Neural cell (in vitro differentiated cells): ENCODE data around the gene WWC1. TPM values are rescaled to one million over a fixed set of nuclear protein-coding genes. Genes with fewer than 3 reads are reported as not detected.

Experiments used
- H2AFZ ChIP-seq: fragments of 200-600, 300-800 bp; sonication (generic), shearing (Covaris generic); 2 replicates; pipeline ENCODE4 v1.6.0; 2014; ENCODE audit warnings: low read depth, mild to moderate bottlenecking, antibody characterized with exemption, low read length, moderate library complexity
- H3F3A ChIP-seq: fragments of 200-600 bp; shearing (Covaris generic); 2 replicates; pipeline ENCODE4 v1.6.1; 2016; ENCODE audit warnings: mild to moderate bottlenecking, moderate library complexity, mixed read lengths, antibody characterized with exemption, low read length; ENCODE audit not compliant: insufficient read depth, poor library complexity, severe bottlenecking
- H3K27ac ChIP-seq: fragments of 200-600, 300-800 bp; sonication (generic), shearing (Covaris generic); 2 replicates; pipeline ENCODE4 v1.5.1; 2014; ENCODE audit warnings: mild to moderate bottlenecking, low read length, moderate library complexity
- H3K27me3 ChIP-seq: fragments of 300-800, 200-600 bp; sonication (generic), shearing (Covaris generic); 2 replicates; pipeline ENCODE4 v1.6.0; 2014; ENCODE audit warnings: mild to moderate bottlenecking, low read depth, low read length, moderate library complexity; ENCODE audit not compliant: insufficient read depth
- H3K36me3 ChIP-seq: fragments of 300-800, 200-600 bp; sonication (generic), shearing (Covaris generic); 2 replicates; pipeline ENCODE4 v1.5.1; 2014; ENCODE audit warnings: mild to moderate bottlenecking, antibody characterized with exemption, low read length, moderate library complexity; ENCODE audit not compliant: insufficient read depth
- H3K4me2 ChIP-seq: fragments of 300-800, 200-600 bp; sonication (generic), shearing (Covaris generic); 2 replicates; pipeline ENCODE4 v1.6.0; 2014; ENCODE audit warnings: mild to moderate bottlenecking, low read length
- H3K4me3 ChIP-seq: fragments of 300-800, 200-600 bp; sonication (generic), shearing (Covaris generic); 2 replicates; pipeline ENCODE4 v1.5.1; 2014; ENCODE audit warnings: mild to moderate bottlenecking, low read length, moderate library complexity
- H3K79me2 ChIP-seq: fragments of 200-600 bp; shearing (Covaris generic); replicated peaks from 2 replicates; pipeline ENCODE4 v1.6.0; 2014; ENCODE audit warnings: mild to moderate bottlenecking, low read length, moderate library complexity; ENCODE audit not compliant: insufficient read depth
- H3K9ac ChIP-seq: fragments of 300-800, 200-600 bp; sonication (generic), shearing (Covaris generic); 2 replicates; pipeline ENCODE4 v1.6.1; 2016; ENCODE audit warnings: mild to moderate bottlenecking, low read length, mixed read lengths
- H3K9me2 ChIP-seq: fragments of 200-600 bp; shearing (Covaris generic); 2 replicates; pipeline ENCODE4 v1.6.1; 2016; ENCODE audit warnings: mild to moderate bottlenecking, low read length, mixed read lengths; ENCODE audit not compliant: insufficient read depth
- H3K9me3 ChIP-seq: fragments of 200-600, 300-800 bp; sonication (generic), shearing (Covaris generic); 2 replicates; pipeline ENCODE4 v1.6.1; 2016; ENCODE audit warnings: mild to moderate bottlenecking, mixed run types, low read length, moderate library complexity, mixed read lengths
- H4K20me1 ChIP-seq: fragments of 200-600 bp; shearing (Covaris generic); 2 replicates; pipeline ENCODE4 v1.6.1; 2016; ENCODE audit warnings: mild to moderate bottlenecking, mixed run types; ENCODE audit not compliant: insufficient read depth
- CTCF ChIP-seq: fragments of 450-650 bp; IDR thresholded peaks from 2 replicates; pipeline ENCODE4 v1.5.1; 2014; ENCODE audit warnings: antibody characterized with exemption, mild to moderate bottlenecking, moderate library complexity; ENCODE audit not compliant: poor library complexity, severe bottlenecking
- EP300 ChIP-seq: fragments of 450-650 bp; conservative IDR thresholded peaks from 2 replicates; pipeline ENCODE4 v1.6.1; 2014; ENCODE audit warnings: antibody characterized with exemption, mild to moderate bottlenecking, moderate library complexity; ENCODE audit not compliant: poor library complexity, severe bottlenecking
- EZH2 ChIP-seq: fragments of 200-600, 300-800 bp; shearing (Covaris generic), sonication (generic); IDR thresholded peaks from 2 replicates; pipeline ENCODE4 v1.6.1; 2014; ENCODE audit warnings: antibody characterized with exemption, low read length, borderline replicate concordance, mild to moderate bottlenecking; ENCODE audit not compliant: insufficient read depth, poor library complexity, severe bottlenecking
- MXI1 ChIP-seq: fragments of 450-650 bp; conservative IDR thresholded peaks from 2 replicates; pipeline ENCODE4 v1.6.1; 2014; ENCODE audit warnings: antibody characterized with exemption, mild to moderate bottlenecking; ENCODE audit not compliant: poor library complexity, severe bottlenecking
- POLR2AphosphoS5 ChIP-seq: IDR thresholded peaks from 2 replicates; pipeline ENCODE4 v1.6.1; 2012
- RAD21 ChIP-seq: fragments of 450-650 bp; conservative IDR thresholded peaks from 2 replicates; pipeline ENCODE4 v1.6.1; 2014; ENCODE audit warnings: antibody characterized with exemption, mild to moderate bottlenecking, moderate library complexity
- REST ChIP-seq: IDR thresholded peaks from 2 replicates; pipeline ENCODE4 v1.6.1; 2012; ENCODE audit warnings: borderline replicate concordance
- SMC3 ChIP-seq: fragments of 450-650 bp; conservative IDR thresholded peaks from 2 replicates; pipeline ENCODE4 v1.6.1; 2014; ENCODE audit warnings: antibody characterized with exemption, mild to moderate bottlenecking, moderate library complexity; ENCODE audit not compliant: poor library complexity
- TAF1 ChIP-seq: IDR thresholded peaks from 2 replicates; pipeline ENCODE4 v1.6.1; 2012; ENCODE audit warnings: low read depth
- polyA plus RNA-seq: library from polyadenylated mRNA; depleted of rRNA; stranded (reverse); fragments of >200 nt; gene quantifications from 2 replicates; pipeline ENCODE4 v1.2.3, GENCODE V29; 2014

Gene WWC1
- polyA plus RNA-seq, 1 donor from 2014 or later: 0.97 TPM

- Histone ChIP-seq H3K9me2 (no peaks in the 10 kb centered on the region), H3K9ac (no peak overlapping the region), H3K27ac (no peak overlapping the region), H3K4me3 (no peak overlapping the region), H2AFZ (no peak overlapping the region), H3K9me3 (no peaks in the 10 kb centered on the region), H3K79me2 (no peaks in the 10 kb centered on the region), H3F3A (no peaks in the 10 kb centered on the region), H3K4me2 (no peak overlapping the region), H4K20me1 (no peaks in the 10 kb centered on the region), H3K27me3 (no peaks in the 10 kb centered on the region), H3K36me3 (no peaks in the 10 kb centered on the region)
- TF ChIP-seq EZH2 (no peak), POLR2AphosphoS5 (no peak), CTCF (peak; percentile 39), TAF1 (no peak), EP300 (no peak)
Measured at GRCh38 chr5:168365581-168366081, 74.2 kb downstream of the WWC1 start.

- Histone ChIP-seq H3K79me2 (no peaks in the 10 kb centered on the region), H3K36me3 (no peaks in the 10 kb centered on the region), H4K20me1 (no peaks in the 10 kb centered on the region), H3F3A (no peaks in the 10 kb centered on the region), H3K27ac (no peak overlapping the region), H3K4me2 (no peak overlapping the region), H3K27me3 (no peaks in the 10 kb centered on the region), H3K9ac (no peak overlapping the region), H3K9me2 (no peaks in the 10 kb centered on the region), H3K9me3 (no peaks in the 10 kb centered on the region), H2AFZ (no peak overlapping the region), H3K4me3 (no peak overlapping the region)
- peak; percentile 7 for TF ChIP-seq REST
- TF ChIP-seq MXI1: no peak
- no peak for TF ChIP-seq EZH2
Measured at GRCh38 chr5:168366116-168366515, 74.7 kb downstream of the WWC1 start.

- H3K27me3 ChIP-seq: no peaks in the 10 kb centered on the region
- no peak for TF ChIP-seq RAD21
- no peak for TF ChIP-seq POLR2AphosphoS5
- no peak for TF ChIP-seq REST
- no peak for TF ChIP-seq TAF1
- no peak for TF ChIP-seq SMC3
- no peak for TF ChIP-seq CTCF
- no peak for TF ChIP-seq EZH2
- no peak for TF ChIP-seq MXI1
- TF ChIP-seq EP300: no peak
- H3K9me3 ChIP-seq: no peaks in the 10 kb centered on the region
Measured at GRCh38 chr5:168368854-168369253, 77.4 kb downstream of the WWC1 start.

More at GRCh38 chr5:168368854-168369253, 77.4 kb downstream of the WWC1 start:
- H3K4me2 ChIP-seq: no peak overlapping the region
- no peak overlapping the region for H3K9ac ChIP-seq
- H4K20me1 ChIP-seq: no peaks in the 10 kb centered on the region
- H3K36me3 ChIP-seq: no peaks in the 10 kb centered on the region
- no peaks in the 10 kb centered on the region for H3K79me2 ChIP-seq
- H3K9me2 ChIP-seq: no peaks in the 10 kb centered on the region
- H3K4me3 ChIP-seq: no peak overlapping the region
- no peak overlapping the region for H2AFZ ChIP-seq
- no peaks in the 10 kb centered on the region for H3F3A ChIP-seq
- no peak overlapping the region for H3K27ac ChIP-seq
